H1 (cell line): ENCODE results near the gene PSMG2.

Source experiments
- CEBPB ChIP-seq: IDR thresholded peaks from 2 replicates; pipeline ENCODE4 v1.6.1; 2012; ENCODE audit warnings: low read depth, low read length
- CHD2 ChIP-seq: IDR thresholded peaks from 2 replicates; pipeline ENCODE4 v1.6.1; 2012; ENCODE audit warnings: low read length, improper control_type of control experiment
- CTCF ChIP-seq, 3 experiments: IDR thresholded peaks; 1 replicate in 2 of 3; 2 replicates in 1 of 3; pipeline versions ENCODE4 v1.5.1 to v1.6.1; 2011; ENCODE audit warnings: low read length in 3 of 3, mild to moderate bottlenecking in 3 of 3, inconsistent platforms in 2 of 3, low read depth in 1 of 3, moderate library complexity in 1 of 3; ENCODE audit not compliant: insufficient read depth in 1 of 3; ENCODE audit errors: control extremely low read depth in 1 of 3
- EZH2 ChIP-seq: fragments of 200-600 bp; sonication (generic); IDR thresholded peaks from 2 replicates; pipeline ENCODE4 v1.7.1; 2012; ENCODE audit warnings: low read depth, mild to moderate bottlenecking, moderate library complexity, low read length, inconsistent platforms; ENCODE audit not compliant: severe bottlenecking
- POLR2A ChIP-seq, 2 experiments: IDR thresholded peaks; 1 replicate in 1 of 2; 2 replicates in 1 of 2; pipeline ENCODE4 v1.6.1; 2011; ENCODE audit warnings: low read depth in 2 of 2, low read length in 2 of 2, mild to moderate bottlenecking in 2 of 2; ENCODE audit errors: control extremely low read depth in 1 of 2
- RFX5 ChIP-seq: IDR thresholded peaks from 2 replicates; pipeline ENCODE4 v1.6.1; 2011; ENCODE audit warnings: low read depth, low read length, improper control_type of control experiment, borderline replicate concordance
- SP1 ChIP-seq: IDR thresholded peaks from 2 replicates; pipeline ENCODE4 v1.6.1; 2011; ENCODE audit warnings: low read depth, low read length
- TBP ChIP-seq: IDR thresholded peaks from 2 replicates; pipeline ENCODE4 v1.6.1; 2011; ENCODE audit warnings: low read depth, low read length, improper control_type of control experiment

DNA sequence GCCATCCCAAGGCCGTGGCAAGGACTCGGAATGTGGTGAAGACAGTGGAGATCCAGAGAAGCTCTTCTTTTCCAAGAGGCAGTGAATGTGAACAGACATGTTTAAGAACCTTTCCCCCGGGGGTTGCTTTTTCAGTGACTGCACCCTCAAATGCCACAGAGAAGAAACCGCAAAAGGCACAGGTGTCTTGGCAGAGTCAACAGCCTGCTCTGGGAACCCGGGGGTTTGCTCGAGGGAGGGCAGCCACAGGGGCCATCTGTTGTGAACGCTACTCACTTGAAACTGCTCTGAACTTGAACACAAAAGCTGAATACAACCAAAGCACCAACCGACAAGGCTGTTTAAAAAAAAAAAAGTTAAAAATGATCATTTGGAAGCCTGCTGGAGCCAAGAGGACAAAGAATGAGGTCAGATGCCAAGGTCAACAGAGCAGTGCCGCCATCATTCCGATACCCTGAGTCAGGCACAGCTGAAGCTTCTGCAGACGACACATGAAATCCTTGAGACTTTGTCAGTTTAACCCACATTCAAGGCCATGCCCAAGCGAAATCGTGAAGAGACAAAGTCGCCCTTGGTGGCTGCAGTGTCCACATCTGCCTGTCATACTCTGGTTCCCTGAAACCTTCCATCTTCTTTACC, 47.4 kb downstream of the PSMG2 start:
- TF ChIP-seq SP1 (no peak), RFX5 (no peak), CTCF (IDR thresholded peaks at IDR 0.05; ENCODE audit: control extremely low read depth in 1 of 3, insufficient read depth in 1 of 3, low read depth in 1 of 3, low read length in 3 of 3) (no peak), TBP (no peak), POLR2A (IDR thresholded peaks at IDR 0.05; ENCODE audit: control extremely low read depth in 1 of 2, low read depth in 2 of 2, low read length in 2 of 2) (no peak), CHD2 (no peak), CEBPB (no peak), EZH2 (no peak)
